ENCODE measurements around the gene OSBP2.

OSBP2 gene

GRCh38 chr22:30885591-30885990, 190.9 kb downstream of the OSBP2 start:
- no peak for DNase-seq

- no peak for DNase-seq
These were observed 192.8 kb downstream of the OSBP2 start for GRCh38 chr22:30887453-30887852.

- DNase-seq: no peak
These were observed 193.2 kb downstream of the OSBP2 start for GRCh38 chr22:30887861-30888260.

- DNase-seq: no peak
These were observed 194.8 kb downstream of the OSBP2 start for GRCh38 chr22:30889268-30889995.

DNA sequence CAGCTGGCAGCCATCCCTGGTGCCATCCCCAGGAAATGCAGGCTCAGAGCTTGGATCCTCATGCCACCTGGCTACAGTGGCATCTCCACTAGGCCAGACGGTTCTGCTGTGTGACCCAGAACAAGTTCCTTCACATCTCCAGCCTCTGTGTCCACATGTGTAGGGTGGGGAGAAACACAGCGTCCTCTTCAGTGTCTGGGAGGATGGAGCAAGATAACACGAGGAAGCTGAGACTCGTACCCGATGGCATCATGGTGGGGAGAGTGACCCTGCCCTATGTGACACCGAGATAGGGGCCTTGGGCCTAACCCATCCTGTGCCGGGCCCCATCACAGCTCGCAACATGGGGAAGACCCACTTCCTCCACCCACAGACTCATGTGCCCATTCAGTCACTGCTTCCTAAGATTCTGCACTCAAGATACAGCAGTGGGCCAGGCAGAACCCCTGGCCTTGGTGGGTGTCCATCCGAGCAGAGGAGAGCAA, 195.4 kb downstream of the OSBP2 start:
- DNase-seq: no peak

GRCh38 chr22:30890686-30891442, 196.2 kb downstream of the OSBP2 start:
- no peak for DNase-seq

- DNase-seq: no peak
These were observed 196.7 kb downstream of the OSBP2 start for GRCh38 chr22:30891443-30891755.

- no peak for DNase-seq
These were observed 197.1 kb downstream of the OSBP2 start for GRCh38 chr22:30891781-30892180.

GRCh38 chr22:30892286-30892685, 197.6 kb downstream of the OSBP2 start:
- no peak for DNase-seq

- no peak for DNase-seq
These were observed 198.1 kb downstream of the OSBP2 start for GRCh38 chr22:30892731-30893221.

- no peak for DNase-seq
These were observed 199.0 kb downstream of the OSBP2 start for GRCh38 chr22:30893434-30894370.

GRCh38 chr22:30894371-30894740, 199.7 kb downstream of the OSBP2 start:
- no peak for DNase-seq

DNA sequence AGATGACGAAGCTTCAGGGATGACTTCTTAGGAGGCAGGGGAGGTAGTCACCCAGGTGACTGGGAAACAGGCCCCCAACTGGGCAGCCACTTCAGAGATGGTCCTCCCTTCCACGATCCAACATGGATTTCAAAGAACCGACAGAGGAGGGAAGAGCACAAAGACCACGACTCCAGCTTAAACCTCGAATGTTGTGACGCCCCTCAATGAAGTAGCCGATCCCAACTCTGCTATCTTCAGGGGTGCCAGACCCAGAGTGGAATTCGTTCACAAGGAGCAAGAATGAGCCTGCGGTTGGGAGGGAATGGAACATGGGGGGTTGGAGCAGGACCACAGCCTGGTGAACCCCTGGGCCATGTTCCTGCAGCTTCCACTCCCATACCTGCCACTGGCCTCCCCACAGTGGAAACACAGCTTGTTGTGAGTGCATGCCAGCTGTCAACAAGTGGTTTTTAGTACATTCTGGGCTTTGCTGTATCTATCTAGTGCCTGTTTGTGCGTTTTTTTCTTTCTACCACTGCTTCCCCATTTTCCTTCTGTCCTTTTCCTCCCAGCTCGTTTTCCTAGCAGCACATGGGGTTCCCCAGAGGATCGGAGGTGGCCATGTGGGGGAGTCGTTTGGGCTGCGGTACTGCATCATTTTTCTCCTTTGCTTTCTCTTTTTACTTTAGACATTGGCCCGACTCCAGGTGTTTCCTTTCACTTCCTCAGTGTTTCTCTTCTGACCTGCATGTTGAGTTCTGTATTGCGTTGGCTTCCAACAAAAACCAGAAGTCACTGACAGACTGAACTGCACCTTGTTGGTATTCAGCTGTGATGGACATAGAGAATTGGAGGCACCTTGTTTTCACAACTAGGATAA, 208.1 kb downstream of the OSBP2 start:
- DNase-seq: no peak

GRCh38 chr22:30903876-30904460, 209.3 kb downstream of the OSBP2 start:
- no peak for DNase-seq

DNA sequence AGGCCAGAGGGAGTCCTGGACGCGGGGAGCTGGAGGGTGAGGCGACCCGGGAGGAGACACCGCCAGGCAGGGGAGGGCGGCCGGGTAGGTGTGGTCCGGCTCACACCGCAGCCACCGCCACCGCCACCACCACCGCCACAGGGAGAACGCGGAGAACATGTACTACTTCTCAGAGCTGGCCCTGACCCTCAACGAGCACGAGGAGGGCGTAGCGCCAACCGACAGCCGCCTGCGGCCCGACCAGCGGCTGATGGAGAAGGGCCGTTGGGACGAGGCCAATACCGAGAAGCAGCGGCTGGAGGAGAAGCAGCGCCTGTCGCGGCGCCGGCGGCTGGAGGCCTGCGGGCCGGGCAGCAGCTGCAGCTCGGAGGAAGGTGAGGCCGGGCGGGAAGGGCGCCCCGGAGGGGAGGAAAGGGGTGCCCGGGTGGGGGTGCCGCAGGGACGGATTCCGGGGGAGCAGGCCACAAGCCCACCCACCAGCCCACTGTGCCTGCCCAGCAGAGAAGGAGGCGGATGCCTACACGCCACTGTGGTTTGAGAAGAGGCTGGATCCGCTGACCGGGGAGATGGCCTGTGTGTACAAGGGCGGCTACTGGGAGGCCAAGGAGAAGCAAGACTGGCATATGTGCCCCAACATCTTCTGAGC, 211.1 kb downstream of the OSBP2 start:
- no peak for DNase-seq

- DNase-seq: no peak
These were observed 211.7 kb downstream of the OSBP2 start for GRCh38 chr22:30906411-30906810.

DNA sequence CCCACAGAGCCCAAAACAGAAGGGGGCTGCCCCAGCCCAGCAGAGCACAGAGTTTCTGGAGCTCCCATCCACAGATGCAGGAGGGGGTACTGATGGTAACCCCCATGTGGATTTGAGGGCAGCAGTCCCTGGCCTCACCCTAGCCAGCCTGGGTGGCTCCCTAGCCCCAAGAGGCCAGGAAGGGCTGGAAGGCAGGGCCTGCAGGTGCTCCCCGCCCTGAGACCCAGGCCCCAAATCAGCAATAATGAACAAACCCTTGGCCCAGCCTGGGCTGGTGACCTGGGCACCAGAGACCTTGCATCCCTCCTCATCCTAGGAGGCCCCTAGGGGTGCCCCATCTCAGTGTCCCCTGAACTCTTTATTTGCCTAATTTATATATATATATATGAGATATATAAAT, 212.3 kb downstream of the OSBP2 start:
- no peak for DNase-seq

DNA sequence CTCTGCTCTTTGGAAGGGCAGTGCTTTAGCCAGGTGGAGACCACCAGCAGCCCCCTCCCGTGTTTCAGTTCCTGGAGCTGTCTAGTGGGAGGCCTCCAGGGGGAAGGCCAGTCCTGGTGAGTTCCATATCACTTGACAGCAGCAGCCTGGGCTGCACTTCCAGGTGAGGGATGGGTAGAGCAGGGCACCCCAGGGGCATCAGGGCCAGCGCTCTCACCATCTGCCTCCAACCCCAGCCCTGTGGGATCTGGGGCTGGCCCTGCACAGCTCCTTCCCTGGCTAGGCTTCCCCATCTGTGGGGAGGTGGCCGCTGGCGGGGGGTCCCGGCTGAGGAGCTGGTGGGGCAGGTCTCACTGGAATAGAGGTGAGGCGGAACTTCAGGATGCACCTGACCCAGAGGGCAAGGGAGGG, 213.4 kb downstream of the OSBP2 start:
- DNase-seq: no peak

- no peak for DNase-seq
These were observed 214.6 kb downstream of the OSBP2 start for GRCh38 chr22:30909306-30909705.

DNA sequence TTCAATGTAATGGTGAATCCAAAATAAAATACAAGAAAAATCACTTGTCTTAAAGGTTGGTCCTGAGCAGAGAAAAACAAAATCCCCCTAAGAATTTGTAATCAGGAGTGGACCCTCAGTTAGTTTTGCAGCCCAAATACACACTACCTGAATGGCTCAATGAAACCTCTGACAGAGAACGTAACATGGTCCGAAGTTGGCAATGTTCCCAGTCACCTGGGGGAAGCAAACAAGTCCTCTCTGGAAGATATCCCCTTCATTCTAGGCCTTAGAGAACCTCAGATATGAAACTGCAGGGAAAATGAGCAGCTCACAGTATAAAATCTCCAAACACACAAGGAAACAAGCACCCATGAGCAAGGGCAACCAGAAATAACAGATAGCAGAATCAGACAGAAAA, 215.7 kb downstream of the OSBP2 start:
- DNase-seq: no peak

DNA sequence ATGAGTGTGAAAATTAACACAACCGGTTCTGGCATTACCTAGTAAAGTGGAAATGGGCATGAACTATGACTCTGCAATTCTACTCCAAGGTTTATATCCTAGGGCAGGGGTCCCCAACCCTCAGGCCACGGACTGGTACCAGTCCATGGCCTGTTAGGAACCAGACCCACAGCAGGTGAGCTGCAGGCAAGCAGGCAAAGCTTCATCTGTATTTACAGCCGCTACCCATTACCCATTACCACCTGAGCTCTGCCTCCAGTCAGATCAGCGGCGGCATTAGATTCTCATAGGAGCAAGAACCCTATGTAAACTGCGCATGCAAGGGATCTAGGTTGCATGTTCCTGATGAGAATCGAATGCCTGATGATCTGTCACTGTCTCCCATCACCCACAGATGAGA, 224.1 kb downstream of the OSBP2 start:
- DNase-seq: no peak

Data from NCI-H187 treated with DMSO at 0.1 percent for 48 hours (cell line).